HL-60/S4 treated with phorbol 12-myristate 13-acetate at 8.2 ng/mL for 4 days and 3 days (cell line): ENCODE data around the gene RNF115.
"Not testable (repeated sequence)": the region's sequence is repeated elsewhere in the genome, so short reads cannot be mapped to it uniquely, and the experiment has no call there.

Source experiments
- in situ Hi-C: fragments of 300-500 bp; cut with MboI; formaldehyde crosslinking; loops from 2 replicates; pipeline ENCODE4 v1.15.0; 2022; ENCODE audit warnings: low sequenced_read_pairs

Gene RNF115

DNA sequence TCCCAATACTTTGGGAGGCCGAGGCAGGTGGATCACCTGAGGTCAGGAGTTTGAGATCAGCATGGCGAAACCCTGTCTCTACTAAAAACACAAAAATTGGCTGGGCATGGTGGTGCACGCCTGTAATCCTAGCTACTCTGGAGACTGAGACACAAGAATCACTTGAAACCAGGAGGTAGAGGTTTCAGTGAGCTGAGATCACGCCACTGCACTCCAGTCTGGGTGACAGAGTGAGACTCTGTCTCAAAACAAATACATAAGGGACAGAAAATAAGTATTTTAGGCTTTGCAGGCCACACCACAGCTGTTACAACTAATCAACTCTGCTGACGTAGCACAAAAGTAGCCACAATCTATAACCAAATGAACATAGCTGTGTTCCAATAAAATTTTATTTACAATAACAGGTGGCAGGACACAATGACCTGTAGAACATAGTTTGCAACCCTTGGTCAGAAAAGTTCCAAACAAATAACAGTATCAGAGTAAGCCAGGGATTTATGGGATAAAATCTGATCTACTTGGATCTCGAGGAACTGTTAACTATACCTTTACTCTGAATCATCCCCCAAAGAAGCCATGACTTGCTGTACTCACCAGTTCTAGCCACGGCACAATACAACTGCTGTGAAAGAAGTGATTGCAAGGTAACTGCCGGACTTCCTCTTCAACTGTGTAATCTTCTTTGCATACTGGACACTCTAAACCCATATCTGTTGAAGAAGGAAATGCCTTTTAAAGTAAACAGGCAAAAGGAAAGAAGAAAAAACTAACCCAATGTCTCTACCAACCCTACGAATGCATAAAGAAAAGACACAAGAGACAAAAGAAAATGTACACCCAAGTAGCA, 76.3 kb downstream of the RNF115 start:
- in situ Hi-C loops, result no loop called here

DNA sequence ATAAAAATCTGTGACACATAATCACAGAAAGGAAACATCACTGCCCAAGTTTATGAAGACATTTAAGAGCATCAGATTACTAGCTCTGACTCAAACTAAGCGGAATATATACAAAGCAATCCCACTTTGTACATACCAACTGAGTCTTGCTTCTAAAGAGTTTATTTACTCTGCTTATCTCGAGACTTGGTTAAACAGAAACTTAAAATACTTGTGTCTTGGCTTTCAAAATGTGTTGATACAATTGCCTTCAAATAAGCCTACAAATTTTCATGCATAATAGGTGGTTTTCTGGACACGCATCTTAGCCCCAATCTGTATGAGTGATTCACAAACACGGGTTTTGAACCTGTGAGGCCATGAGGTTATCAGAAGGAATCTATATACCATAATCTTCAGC, 83.6 kb downstream of the RNF115 start:
- in situ Hi-C loops, result no loop called here

DNA sequence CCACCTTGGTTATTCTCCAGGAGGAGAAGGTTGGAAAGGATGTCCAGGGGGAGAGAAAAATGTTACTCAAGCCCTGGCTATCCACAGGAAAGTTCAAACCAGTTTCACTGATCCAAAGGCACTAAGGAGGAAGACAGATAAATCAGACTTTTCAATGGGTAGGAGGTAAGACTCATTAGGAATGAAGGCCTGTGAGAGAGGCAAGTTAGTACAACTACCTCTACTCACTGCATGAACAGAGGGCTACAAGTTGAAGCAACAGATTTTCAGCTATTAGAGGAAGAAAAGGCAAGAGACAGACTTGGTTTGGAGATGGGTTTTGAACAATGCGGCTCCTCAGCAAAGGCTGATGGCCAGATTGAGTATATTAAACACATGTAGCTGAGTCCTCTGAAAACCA, 87.7 kb downstream of the RNF115 start:
- in situ Hi-C loops, result no loop called here

DNA sequence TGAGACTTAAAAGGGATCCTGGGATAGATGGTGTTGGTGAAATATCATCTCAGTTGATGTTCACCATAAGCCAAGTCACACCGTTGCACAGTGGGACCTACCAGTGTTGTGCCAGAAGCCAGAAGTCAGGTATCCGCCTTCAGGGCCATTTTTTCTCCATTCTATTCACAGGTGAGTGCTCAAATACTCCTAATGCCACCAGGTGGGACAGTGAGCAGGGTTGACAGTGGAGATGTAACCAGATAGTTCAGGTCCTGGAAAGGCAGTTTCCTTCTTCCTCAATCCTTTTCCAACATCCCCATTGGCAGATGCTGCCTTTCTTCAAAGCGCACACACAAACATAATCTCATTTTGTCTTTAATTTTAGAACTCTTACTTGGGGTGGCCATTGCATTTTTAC, 93.0 kb downstream of the RNF115 start:
- in situ Hi-C loops, result no loop called here

DNA sequence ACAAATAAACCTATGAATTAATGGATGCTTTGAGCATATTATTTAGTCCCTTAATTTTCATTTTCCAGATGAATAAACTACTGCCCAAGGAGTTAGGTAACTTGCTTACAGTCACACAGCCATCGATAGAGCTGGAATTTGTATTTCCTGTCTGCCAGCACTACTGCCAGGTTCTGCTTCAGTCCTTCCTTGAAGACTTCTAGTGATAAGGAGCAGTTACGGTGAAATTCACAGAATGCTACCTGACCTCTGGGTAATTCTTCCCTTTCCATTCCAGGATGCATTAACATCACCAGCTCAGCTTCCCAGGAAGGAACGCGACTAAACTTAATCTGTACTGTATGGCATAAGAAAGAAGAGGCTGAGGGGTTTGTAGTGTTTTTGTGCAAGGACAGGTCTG, 93.4 kb downstream of the RNF115 start:
- in situ Hi-C loops, result no loop called here

DNA sequence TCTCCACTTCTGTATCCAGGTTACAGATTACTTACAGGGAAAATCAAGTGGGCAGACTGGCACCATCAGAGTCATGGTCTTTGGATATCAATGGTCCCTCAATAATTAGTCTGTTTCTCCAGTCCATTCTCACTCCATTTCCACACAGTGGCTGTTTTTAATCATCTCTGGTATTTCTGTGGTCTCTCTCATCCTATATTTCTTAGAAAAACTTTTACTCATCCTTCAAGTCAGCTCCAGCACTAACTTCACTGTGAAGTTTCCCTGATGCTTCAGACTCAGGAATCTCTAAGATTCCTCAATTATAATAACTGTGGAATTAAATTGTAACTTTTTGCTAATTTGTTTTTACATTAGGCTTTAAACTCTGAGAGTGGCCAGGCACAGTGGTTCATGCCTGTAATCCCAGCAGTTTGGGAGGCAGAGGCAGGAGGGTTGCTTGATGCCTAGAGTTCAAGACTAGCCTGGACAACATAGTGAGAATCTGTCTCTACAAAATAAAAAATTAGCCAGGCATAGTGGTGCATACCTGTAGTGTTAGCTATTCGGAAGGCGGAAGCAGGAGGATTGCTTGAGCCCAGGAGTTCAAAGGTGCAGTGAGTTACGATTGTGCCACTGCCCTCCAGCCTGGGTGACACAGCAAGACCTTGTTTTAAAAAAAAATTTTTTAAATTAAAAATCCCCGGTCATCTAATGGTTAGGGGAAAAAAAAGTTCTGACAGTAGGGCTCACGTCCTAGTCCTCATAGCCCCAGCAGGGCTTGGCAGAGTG, 94.0 kb downstream of the RNF115 start:
- in situ Hi-C loops, result no loop called here

DNA sequence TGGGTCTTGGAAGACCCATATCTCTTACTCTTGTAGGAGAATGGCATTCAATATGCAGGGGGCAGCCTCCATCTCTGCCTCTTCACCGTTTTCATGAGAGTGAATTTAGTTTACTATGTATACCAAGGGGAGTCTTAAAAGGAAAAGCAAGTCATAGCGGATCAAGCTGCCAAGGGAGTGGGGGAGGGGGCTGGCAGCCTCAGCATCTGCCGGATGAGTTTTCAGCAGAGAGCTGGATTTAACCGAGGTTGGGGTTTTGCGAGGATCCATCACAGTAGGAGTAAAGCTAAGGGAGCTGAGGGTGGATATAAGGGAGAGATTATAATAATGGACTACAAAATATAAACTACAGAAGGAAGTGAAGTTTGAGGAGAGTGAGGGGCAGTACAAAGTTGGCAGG, 94.7 kb downstream of the RNF115 start:
- in situ Hi-C loops, result no loop called here

DNA sequence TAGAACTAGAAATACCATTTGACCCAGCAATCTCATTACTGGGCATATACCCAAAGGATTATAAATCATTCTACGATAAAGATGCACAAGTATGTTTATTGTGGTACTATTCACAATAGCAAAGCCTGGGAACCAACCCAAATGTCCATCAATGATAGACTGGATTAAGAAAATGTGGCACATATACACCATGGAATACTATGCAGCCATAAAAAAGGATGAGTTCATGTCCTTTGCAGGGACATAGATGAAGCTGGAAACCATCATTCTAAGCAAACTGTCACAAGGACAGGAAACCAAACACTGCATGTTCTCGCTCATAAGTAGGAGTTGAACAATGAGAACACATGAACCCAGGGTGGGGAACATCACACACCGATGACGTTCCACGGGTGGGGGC, 97.7 kb downstream of the RNF115 start:
- in situ Hi-C loops, result not testable (repeated sequence)

DNA sequence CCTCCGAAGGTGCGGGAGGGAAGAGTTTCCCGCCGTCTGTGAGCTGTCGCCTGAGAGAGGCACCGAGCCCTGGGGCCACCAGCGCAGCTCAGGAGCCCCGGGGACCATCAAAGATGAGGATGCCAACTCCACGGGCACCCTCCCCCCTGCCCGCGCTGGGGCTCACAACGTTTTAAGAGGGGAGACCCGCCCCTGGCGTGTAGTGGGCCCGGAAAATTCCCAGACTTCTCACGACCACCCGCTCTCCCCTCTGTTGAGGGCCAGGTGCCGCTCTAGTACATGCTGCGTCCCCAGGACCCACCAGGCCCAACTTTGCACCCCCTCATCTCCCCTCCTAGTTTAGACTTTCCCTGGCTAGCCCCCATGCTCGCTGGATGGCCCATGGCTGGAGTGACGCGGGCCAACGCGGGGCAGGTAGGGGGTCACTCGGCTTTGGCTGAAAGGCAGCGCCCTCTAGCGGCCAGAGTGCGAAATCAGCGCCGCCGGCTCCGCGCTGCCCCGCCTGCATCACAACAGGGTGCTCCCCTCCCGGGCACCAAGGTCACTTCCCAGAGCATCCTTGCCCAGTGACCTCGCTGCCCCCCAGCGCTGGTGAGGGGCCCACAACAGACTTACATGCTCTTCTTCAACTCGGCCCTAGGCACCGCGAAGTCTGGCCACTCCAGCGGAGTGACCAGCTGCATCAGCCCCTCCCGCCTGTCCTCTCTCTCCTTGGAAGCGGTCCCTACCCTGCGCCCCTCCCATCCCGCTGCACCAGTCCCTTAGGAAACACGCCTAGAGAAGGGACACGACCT, 102.8 kb downstream of the RNF115 start:
- in situ Hi-C loops, result no loop called here

DNA sequence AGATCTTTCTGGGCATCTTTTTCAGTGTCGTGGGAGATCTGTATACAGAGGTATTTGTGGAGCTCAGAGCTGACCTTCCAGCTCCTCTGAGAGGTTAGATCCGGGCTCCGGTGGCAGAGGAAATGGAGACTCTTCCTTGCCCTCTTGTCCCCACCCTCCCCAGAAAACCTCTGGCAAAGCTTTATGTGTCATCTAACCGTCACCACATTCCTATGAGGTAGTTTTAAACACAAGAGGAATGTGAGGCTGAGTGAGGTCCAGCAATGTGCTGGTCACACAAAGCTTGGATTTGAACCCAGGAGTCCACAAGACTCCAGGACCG, 103.4 kb downstream of the RNF115 start:
- in situ Hi-C loops, result no loop called here

DNA sequence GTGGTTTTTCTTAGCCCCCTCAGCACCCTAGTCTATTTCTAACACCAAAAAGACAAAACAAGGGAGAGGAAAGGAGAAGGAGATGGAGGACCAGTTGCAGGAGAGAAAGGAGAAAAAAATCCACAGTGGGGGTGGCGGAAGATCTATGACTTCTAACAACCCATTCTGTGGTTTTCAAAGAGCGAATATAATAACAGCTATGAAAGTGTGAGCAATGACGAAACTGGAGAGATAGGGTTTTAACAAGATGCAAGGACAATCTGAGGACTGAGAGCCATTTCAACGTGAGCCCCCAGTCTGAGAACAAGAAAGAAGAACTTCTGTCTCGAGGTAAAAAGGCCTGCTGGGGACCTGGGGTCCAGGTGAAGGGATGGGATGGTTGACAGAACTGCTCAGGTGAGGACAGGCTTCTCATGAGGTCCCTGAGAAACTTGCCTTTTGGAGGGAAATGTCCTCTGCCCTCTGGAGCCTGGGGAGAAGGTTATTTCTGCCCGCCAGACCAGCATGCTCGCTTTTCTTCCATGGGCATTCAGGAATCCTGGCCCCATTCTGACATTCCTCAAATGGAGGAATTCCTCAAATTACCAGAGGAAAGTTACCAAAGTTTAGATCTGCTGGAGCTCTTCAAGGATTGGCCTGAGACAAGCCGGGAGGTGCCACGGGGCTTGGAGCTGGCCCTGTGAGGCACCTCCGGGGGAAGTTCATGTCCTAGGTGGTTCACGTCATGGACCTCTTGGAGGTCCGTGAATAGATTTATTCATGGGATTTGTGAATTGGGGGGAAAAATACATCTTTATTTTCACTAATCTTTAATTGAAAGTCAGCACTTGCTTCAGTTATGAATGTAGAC, 104.4 kb downstream of the RNF115 start, which contains the start of gene CD160:
Gene CD160, plus strand, starts transcription at position 270 of the 850 bp plus-strand sequence. CDS start 8,829 bp downstream, outside the sequence.
- in situ Hi-C loops, result no loop called here

DNA sequence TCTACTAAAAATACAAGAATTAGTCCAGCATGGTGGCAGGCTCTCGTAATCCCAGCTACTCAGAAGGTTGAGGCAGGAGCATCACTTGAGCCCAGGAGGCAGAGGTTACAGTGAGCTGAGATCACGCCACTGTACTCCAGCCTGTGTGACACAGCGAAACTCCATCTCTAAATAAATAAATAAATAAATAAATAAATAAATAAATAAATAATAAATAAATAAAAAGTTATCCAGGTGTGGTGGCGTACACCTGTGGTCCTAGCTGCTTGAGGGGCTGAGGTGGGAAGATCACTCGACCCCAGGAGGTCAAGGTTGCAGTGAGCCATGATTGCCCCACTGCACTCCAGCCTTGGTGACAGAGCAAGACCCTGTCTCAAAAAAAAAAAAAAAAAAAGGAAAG, 105.4 kb downstream of the RNF115 start:
- in situ Hi-C loops, result not testable (repeated sequence)

DNA sequence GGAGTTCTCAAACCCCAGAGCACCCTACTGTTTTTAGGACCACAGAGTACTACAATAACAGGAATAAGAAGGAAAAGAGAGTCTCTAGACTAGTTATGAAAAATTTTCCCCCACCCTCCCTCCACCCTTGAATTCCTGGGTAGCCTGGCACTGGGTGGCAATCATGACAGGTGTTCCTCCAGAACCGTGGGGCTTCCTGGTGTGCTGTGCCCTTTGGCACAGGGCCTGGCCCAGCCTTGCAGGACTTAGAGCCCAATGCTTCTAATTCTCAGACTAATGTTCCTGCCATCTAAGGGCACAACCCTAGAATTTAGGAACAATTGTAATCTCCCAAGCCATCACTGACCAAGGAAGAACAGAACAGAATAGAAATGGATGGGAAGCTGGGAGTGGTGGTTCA, 106.1 kb downstream of the RNF115 start:
- in situ Hi-C loops, result no loop called here

DNA sequence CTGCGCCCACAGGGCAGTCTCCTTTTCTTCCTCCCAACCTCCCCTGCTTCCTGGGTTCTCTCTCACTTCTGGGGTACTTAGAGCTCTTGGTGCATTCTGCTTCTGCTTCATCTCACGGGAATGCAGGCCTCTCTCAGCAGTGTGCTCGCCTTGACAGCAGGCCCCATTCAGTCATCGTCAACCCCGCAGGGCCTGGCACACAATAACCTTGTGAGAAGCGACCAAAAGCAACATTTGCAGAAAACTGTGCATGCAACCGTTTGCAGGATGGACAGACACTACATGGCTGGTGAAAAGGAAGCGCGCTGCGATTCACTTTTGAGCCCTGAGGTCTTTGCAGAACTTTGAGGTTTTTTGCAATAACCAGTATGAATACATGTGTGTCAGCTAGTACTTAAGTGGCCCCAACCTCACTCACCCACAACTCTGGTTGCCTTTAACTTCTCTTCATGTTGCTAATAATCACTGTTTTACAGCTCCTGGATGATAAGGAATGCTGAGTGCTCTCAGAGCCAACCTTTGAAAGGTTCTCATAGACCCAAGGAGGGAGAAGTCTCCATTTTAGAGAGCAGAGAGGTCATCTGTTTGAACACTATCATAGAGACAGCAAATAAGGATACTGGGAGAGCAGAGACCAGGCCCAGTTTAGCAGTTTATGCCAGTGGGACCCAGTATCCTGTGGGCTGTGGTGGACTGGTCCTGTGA, 107.1 kb downstream of the RNF115 start:
- in situ Hi-C loops, result no loop called here

DNA sequence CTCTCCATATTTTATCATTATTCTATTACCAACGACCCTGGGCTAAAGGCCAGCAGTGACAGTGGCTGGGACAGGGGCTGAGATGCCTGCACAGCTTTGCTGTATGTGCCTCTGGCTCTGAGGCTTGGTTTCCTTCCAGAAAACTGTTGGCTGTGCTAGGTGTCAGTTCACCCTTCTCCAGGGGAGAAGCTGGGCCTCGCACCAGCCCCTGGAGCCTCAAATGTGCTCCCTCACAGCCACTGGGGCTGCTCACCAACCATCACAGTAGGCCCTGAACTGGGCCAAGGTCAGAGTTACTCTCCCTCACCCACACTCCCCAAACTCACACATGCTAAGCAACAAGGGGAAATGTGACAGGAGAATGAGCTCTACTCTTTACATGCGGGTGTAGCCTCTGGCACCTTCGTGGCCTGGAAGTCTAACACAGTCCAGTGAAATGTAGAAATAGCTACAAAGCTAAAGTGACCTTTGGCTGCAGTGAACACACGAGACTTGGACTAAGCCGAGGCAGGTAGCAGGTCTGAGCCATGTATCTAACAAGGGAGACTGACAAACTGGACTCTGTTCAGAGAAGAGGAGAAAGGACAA, 109.3 kb downstream of the RNF115 start:
- in situ Hi-C loops, result no loop called here

DNA sequence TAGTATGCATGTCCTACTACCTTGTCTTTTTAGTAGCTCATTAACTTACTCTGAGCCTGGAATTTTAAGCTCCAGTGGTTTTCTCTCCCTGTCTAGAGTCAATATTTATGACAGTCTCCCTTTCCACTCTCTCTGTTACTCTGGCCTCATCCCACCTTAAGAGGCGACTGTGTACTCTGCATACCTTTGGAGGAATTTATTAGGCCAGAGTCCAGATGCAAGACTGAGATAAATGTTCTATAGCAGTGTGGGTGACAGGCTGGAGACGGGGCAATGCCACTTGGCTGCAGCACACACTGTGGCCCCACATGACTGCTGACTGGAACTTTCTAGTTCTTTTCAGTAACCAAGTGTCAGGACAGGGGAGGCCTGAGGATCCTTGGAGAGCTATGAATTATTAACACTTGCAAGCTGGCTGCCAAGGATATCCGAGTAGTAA, 112.7 kb downstream of the RNF115 start:
- in situ Hi-C loops, result no loop called here

DNA sequence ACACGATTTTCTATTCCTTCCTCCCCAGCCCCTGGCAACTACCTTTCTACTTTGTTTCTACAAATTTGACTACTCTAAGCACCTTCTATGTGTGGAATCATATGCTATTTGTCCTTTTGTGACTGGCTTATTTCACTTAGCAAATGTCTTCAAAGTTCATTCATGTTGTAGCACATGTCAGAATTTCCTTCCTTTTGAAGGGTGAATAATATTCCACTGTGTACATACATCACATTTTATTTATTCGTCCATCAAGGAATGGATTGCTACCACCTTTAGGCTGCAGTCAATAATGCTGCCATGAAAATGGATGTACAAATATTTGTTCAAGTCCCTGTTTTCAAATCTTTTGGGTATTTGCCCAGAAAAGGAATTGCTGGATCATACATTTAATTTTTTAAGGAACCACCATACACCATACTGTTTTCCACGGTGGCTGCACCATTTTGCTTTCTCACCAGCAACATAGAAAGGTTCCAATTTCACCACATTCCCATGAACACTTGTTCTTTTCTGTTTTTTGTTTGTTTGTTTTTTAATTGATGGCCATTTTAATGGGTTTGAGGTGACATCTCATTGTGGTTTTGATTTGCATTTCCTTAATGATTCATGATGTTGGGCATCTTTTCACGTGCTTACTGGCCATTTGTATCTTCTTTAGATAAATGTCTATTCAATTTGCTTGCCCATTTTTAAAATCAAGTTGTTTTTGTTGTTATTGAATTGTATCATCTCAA, 113.4 kb downstream of the RNF115 start:
- in situ Hi-C loops, result no loop called here

DNA sequence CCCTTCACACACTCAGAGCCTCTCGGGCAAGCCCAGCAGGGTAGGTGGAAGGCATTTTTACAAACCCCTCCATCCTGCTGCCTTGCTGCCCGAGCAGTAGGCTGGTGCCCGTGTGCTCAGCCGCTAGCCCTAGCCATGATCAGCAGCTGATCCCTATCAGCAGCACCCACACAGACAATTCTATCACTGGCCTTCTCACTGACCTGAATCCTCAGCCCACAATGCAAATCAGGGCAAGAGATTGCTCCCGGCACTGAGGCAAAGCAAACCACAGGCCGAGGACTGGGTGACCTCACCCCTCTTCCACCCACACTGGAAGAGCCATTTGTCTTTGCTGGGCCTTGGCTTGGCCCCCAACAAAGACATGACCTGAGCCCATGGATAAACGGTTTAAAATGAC, 115.8 kb downstream of the RNF115 start:
- in situ Hi-C loops, result no loop called here
